Naive B cell (primary cell): ENCODE measurements around the gene MIER2. TPM values are rescaled to one million over a fixed set of nuclear protein-coding genes. Genes with fewer than 3 reads are reported as not detected.
A peak's percentile ranks its signal among the peaks of the same experiment; 100 is the strongest.

Source experiments
- ATAC-seq, 2 donors: fragments of 150-1000 bp; cut with Tn5 transposase; 2 replicates each; pipeline ENCODE4 v1.10.0; 2021; ENCODE audit warnings: low read depth in 2 of 2, mild to moderate bottlenecking in 2 of 2, moderate library complexity in 2 of 2
- DNase-seq: peaks from one replicate; pipeline ENCODE4 v3.0.0; 2022
- H3K27ac Mint-ChIP-seq, 6 donors: one replicate each; pipeline ENCODE4 v1.8.0; 2020 to 2022; ENCODE audit warnings: mild to moderate bottlenecking in 6 of 6, mixed read lengths in 6 of 6, moderate library complexity in 5 of 6, inconsistent platforms in 2 of 6
- H3K27me3 Mint-ChIP-seq, 3 donors: one replicate each; pipeline ENCODE4 v1.8.0; 2021 to 2022; ENCODE audit warnings: mixed read lengths in 3 of 3, mild to moderate bottlenecking in 1 of 3
- H3K36me3 Mint-ChIP-seq, 2 donors: one replicate each; pipeline ENCODE4 v1.8.0; 2020 to 2022; ENCODE audit warnings: mixed read lengths in 2 of 2, inconsistent platforms in 1 of 2, mild to moderate bottlenecking in 1 of 2
- H3K4me1 Mint-ChIP-seq, 3 donors: one replicate each; pipeline ENCODE4 v1.8.0; 2020 to 2022; ENCODE audit warnings: mixed read lengths in 3 of 3, inconsistent platforms in 1 of 3, mild to moderate bottlenecking in 1 of 3, moderate library complexity in 1 of 3
- H3K4me3 Mint-ChIP-seq, 8 donors: one replicate each; pipeline ENCODE4 v1.8.0; 2020 to 2022; ENCODE audit warnings: mild to moderate bottlenecking in 8 of 8, mixed read lengths in 8 of 8, moderate library complexity in 8 of 8, inconsistent platforms in 2 of 8
- H3K9me3 Mint-ChIP-seq, 7 donors: one replicate each; pipeline ENCODE4 v1.8.0; 2020 to 2022; ENCODE audit warnings: mixed read lengths in 7 of 7, mild to moderate bottlenecking in 5 of 7, inconsistent platforms in 2 of 7, moderate library complexity in 1 of 7
- polyA plus RNA-seq, 6 donors: library from polyadenylated mRNA; unstranded; fragments of 300-500 nt; fragmentation: Illumina TruSeq; gene quantifications; one replicate each; pipeline ENCODE4 v1.2.3, GENCODE V29; 2021; ENCODE audit warnings: low read depth in 6 of 6

The MIER2 gene
- polyA plus RNA-seq, 6 donors from 2014 or later, result 2.4 to 5.1 (median 3.9) TPM

GRCh38 chr19:287381-287871 is 57.2 kb downstream of the MIER2 start:
- H3K4me1 Mint-ChIP-seq, result peaks cover 0 to 4% (median 3%) of the 10 kb centered on the region in 3 donors
- no peak overlapping the region for H3K27ac Mint-ChIP-seq
- H3K4me3 Mint-ChIP-seq, result no peak overlapping the region
- no peak for DNase-seq
- peaks cover 23 to 41% (median 39%) of the 10 kb centered on the region in 3 donors for H3K27me3 Mint-ChIP-seq
- H3K9me3 Mint-ChIP-seq, result no peaks in the 10 kb centered on the region
- no peaks in the 10 kb centered on the region for H3K36me3 Mint-ChIP-seq
- ATAC-seq, result no peak

- Mint-ChIP-seq H3K27me3 (peaks cover 26 to 38% (median 36%) of the 10 kb centered on the region in 3 donors), H3K36me3 (no peaks in the 10 kb centered on the region), H3K9me3 (peaks cover 0 to 1% (median 0%) of the 10 kb centered on the region in 7 donors), H3K4me1 (no peaks in the 10 kb centered on the region), H3K4me3 (no peak overlapping the region), H3K27ac (no peak overlapping the region)
- ATAC-seq (no peak), DNase-seq (no peak)
Observed at GRCh38 chr19:283395-283794, 61.2 kb downstream of the MIER2 start.

- no peak for ATAC-seq
- H3K4me1 Mint-ChIP-seq, result no peaks in the 10 kb centered on the region
- peak overlapping the region in 1 of 6 donors; percentile 79 for H3K27ac Mint-ChIP-seq
- peaks cover 26 to 36% (median 33%) of the 10 kb centered on the region in 3 donors for H3K27me3 Mint-ChIP-seq
- H3K4me3 Mint-ChIP-seq, result no peak overlapping the region
- H3K9me3 Mint-ChIP-seq, result peaks cover 0 to 2% (median 0%) of the 10 kb centered on the region in 7 donors
- DNase-seq, result no peak
- H3K36me3 Mint-ChIP-seq, result no peaks in the 10 kb centered on the region
Observed at GRCh38 chr19:282501-282900, 62.1 kb downstream of the MIER2 start.

GRCh38 chr19:281992-282391 is 62.6 kb downstream of the MIER2 start:
- no peak overlapping the region for H3K4me3 Mint-ChIP-seq
- H3K27ac Mint-ChIP-seq, result no peak overlapping the region

GRCh38 chr19:281156-281853 is 63.3 kb downstream of the MIER2 start:
- Mint-ChIP-seq H3K27me3 (peaks cover 26 to 36% (median 33%) of the 10 kb centered on the region in 3 donors), H3K9me3 (peaks cover 0 to 5% (median 0%) of the 10 kb centered on the region in 7 donors), H3K36me3 (no peaks in the 10 kb centered on the region), H3K4me1 (no peaks in the 10 kb centered on the region), H3K27ac (peak overlapping the region in 1 of 6 donors; percentile 59), H3K4me3 (no peak overlapping the region)
- no peak for DNase-seq
- ATAC-seq, result no peak

More at GRCh38 chr19:281992-282391, 62.6 kb downstream of the MIER2 start:
- DNase-seq (no peak), ATAC-seq (no peak)
- no peaks in the 10 kb centered on the region for H3K36me3 Mint-ChIP-seq
- peaks cover 0 to 5% (median 0%) of the 10 kb centered on the region in 7 donors for H3K9me3 Mint-ChIP-seq
- no peaks in the 10 kb centered on the region for H3K4me1 Mint-ChIP-seq
- peaks cover 28 to 36% (median 33%) of the 10 kb centered on the region in 3 donors for H3K27me3 Mint-ChIP-seq

GRCh38 chr19:280541-281009 is 64.0 kb downstream of the MIER2 start:
- no peak overlapping the region for H3K27ac Mint-ChIP-seq
- ATAC-seq, result no peak
- H3K36me3 Mint-ChIP-seq, result no peaks in the 10 kb centered on the region
- no peak for DNase-seq
- no peaks in the 10 kb centered on the region for H3K4me1 Mint-ChIP-seq
- H3K9me3 Mint-ChIP-seq, result peaks cover 0 to 5% (median 0%) of the 10 kb centered on the region in 7 donors
- H3K27me3 Mint-ChIP-seq, result peaks cover 29 to 43% (median 39%) of the 10 kb centered on the region in 3 donors
- no peak overlapping the region for H3K4me3 Mint-ChIP-seq

- H3K27ac Mint-ChIP-seq, result no peak overlapping the region
Observed at GRCh38 chr19:279656-280055, 64.9 kb downstream of the MIER2 start.

GRCh38 chr19:279231-279630 is 65.4 kb downstream of the MIER2 start:
- ATAC-seq, result no peak
- H3K27ac Mint-ChIP-seq, result no peak overlapping the region
- H3K4me3 Mint-ChIP-seq, result no peak overlapping the region
- no peak for DNase-seq
- H3K9me3 Mint-ChIP-seq, result peaks cover 0 to 5% (median 0%) of the 10 kb centered on the region in 7 donors
- no peaks in the 10 kb centered on the region for H3K36me3 Mint-ChIP-seq
- peaks cover 37 to 52% (median 47%) of the 10 kb centered on the region in 3 donors for H3K27me3 Mint-ChIP-seq
- H3K4me1 Mint-ChIP-seq, result no peaks in the 10 kb centered on the region

More at GRCh38 chr19:279656-280055, 64.9 kb downstream of the MIER2 start:
- ATAC-seq, result no peak
- DNase-seq, result no peak
- H3K4me1 Mint-ChIP-seq, result no peaks in the 10 kb centered on the region
- peaks cover 0 to 5% (median 0%) of the 10 kb centered on the region in 7 donors for H3K9me3 Mint-ChIP-seq
- no peak overlapping the region for H3K4me3 Mint-ChIP-seq
- H3K36me3 Mint-ChIP-seq, result no peaks in the 10 kb centered on the region
- H3K27me3 Mint-ChIP-seq, result peaks cover 37 to 52% (median 47%) of the 10 kb centered on the region in 3 donors

- H3K27me3 Mint-ChIP-seq, result peaks cover 34 to 53% (median 47%) of the 10 kb centered on the region in 3 donors
- ATAC-seq (no peak), DNase-seq (no peak)
- no peak overlapping the region for H3K27ac Mint-ChIP-seq
- no peaks in the 10 kb centered on the region for H3K36me3 Mint-ChIP-seq
- no peak overlapping the region for H3K4me3 Mint-ChIP-seq
- peaks cover 0 to 5% (median 0%) of the 10 kb centered on the region in 7 donors for H3K9me3 Mint-ChIP-seq
- H3K4me1 Mint-ChIP-seq, result no peaks in the 10 kb centered on the region
Observed at GRCh38 chr19:277581-278165, 66.9 kb downstream of the MIER2 start.

GRCh38 chr19:277131-277530 is 67.5 kb downstream of the MIER2 start:
- H3K27me3 Mint-ChIP-seq, result peaks cover 35 to 56% (median 47%) of the 10 kb centered on the region in 3 donors
- H3K27ac Mint-ChIP-seq, result no peak overlapping the region
- H3K4me3 Mint-ChIP-seq, result no peak overlapping the region
- peaks cover 0 to 5% (median 0%) of the 10 kb centered on the region in 7 donors for H3K9me3 Mint-ChIP-seq
- no peaks in the 10 kb centered on the region for H3K36me3 Mint-ChIP-seq
- DNase-seq, result no peak
- H3K4me1 Mint-ChIP-seq, result no peaks in the 10 kb centered on the region
- no peak for ATAC-seq

- Mint-ChIP-seq H3K4me3 (no peak overlapping the region), H3K27me3 (peaks cover 41 to 53% (median 41%) of the 10 kb centered on the region in 3 donors), H3K36me3 (no peaks in the 10 kb centered on the region), H3K9me3 (peaks cover 0 to 5% (median 0%) of the 10 kb centered on the region in 7 donors), H3K4me1 (no peaks in the 10 kb centered on the region), H3K27ac (no peak overlapping the region)
- ATAC-seq, result no peak
- DNase-seq, result no peak
Observed at GRCh38 chr19:275958-276646, 68.5 kb downstream of the MIER2 start.

- H3K27ac Mint-ChIP-seq, result peak overlapping the region in 1 of 6 donors; percentile 69
- no peaks in the 10 kb centered on the region for H3K36me3 Mint-ChIP-seq
- H3K27me3 Mint-ChIP-seq, result peaks cover 42 to 52% (median 43%) of the 10 kb centered on the region in 3 donors
Observed at GRCh38 chr19:275000-275399, 69.6 kb downstream of the MIER2 start.

GRCh38 chr19:273393-273792 is 71.2 kb downstream of the MIER2 start:
- ATAC-seq, result no peak
- Mint-ChIP-seq H3K27me3 (peaks cover 43 to 54% (median 45%) of the 10 kb centered on the region in 3 donors), H3K27ac (no peak overlapping the region)

More at GRCh38 chr19:275000-275399, 69.6 kb downstream of the MIER2 start:
- Mint-ChIP-seq H3K9me3 (peaks cover 0 to 5% (median 0%) of the 10 kb centered on the region in 7 donors), H3K4me3 (no peak overlapping the region), H3K4me1 (no peaks in the 10 kb centered on the region)
- ATAC-seq (no peak), DNase-seq (no peak)

More at GRCh38 chr19:273393-273792, 71.2 kb downstream of the MIER2 start:
- DNase-seq, result no peak
- H3K9me3 Mint-ChIP-seq, result peaks cover 0 to 5% (median 0%) of the 10 kb centered on the region in 7 donors
- no peak overlapping the region for H3K4me3 Mint-ChIP-seq
- H3K4me1 Mint-ChIP-seq, result no peaks in the 10 kb centered on the region
- H3K36me3 Mint-ChIP-seq, result no peaks in the 10 kb centered on the region
